Measurements from ENCODE around the gene TRIO.

DNA sequence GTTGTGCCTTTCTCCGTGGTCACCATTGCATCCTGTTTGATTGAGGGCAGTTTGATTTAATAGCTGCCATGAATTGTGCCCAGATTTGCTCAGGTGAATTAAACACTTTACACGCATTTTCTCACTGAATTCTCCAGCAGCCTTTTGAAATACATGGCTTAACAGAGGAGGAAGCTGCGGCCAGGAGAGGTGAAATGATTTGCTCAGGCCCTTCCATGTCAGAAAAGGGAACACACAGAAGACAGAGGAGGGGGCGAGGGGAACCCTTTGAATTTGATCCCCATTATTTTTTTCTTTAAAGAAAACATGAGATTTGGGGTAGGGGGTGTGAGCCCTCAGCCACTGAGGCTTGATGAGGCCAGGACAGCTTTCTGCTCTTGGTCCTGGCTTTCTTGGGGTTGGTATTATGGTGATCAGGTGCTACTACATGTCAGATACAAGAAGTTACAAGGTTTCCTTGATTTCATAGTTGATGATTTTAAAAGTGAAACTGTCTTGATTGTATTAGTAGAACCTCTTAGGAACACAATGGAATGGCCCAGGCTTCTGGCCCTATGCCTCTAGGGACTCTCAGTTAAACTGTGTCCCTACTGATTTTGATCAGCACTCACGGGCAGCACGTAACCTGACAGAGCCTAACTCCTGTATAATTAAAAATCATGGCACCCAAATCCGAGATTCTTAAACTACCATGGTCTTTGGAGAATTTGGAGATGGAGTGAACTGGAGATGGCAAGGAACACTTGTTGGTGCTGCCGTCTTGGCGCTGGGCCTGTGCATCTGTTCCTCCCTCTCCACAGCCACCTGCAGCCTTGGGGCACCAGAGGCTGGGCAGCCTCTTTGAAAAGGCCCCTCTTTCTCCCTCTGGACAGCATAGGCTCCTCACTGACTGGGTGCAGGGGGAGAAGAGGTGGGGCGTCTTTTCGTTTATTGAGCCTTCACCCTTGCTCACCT, 107.9 kb downstream of the TRIO start:
- TF ChIP-seq EP300 (IDR thresholded peaks at IDR 0.05) (no peak), POLR2AphosphoS5 (IDR thresholded peaks at IDR 0.05) (no peak)
- TF ChIP-seq, protein P1, sequence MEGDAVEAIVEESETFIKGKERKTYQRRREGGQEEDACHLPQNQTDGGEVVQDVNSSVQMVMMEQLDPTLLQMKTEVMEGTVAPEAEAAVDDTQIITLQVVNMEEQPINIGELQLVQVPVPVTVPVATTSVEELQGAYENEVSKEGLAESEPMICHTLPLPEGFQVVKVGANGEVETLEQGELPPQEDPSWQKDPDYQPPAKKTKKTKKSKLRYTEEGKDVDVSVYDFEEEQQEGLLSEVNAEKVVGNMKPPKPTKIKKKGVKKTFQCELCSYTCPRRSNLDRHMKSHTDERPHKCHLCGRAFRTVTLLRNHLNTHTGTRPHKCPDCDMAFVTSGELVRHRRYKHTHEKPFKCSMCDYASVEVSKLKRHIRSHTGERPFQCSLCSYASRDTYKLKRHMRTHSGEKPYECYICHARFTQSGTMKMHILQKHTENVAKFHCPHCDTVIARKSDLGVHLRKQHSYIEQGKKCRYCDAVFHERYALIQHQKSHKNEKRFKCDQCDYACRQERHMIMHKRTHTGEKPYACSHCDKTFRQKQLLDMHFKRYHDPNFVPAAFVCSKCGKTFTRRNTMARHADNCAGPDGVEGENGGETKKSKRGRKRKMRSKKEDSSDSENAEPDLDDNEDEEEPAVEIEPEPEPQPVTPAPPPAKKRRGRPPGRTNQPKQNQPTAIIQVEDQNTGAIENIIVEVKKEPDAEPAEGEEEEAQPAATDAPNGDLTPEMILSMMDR (IDR thresholded peaks at IDR 0.05) = no peak

All from upper lobe of left lung (tissue), 4 donors.